Activated T-cell treated with anti-CD3 and anti-CD28 coated beads, Interleukin-2, amount 50 U/mL, for 4 hours (primary cell): ENCODE data around the gene CD151. TPM values are rescaled to one million over a fixed set of nuclear protein-coding genes. Genes with fewer than 3 reads are reported as not detected.

Experiments used
- ATAC-seq, 2 donors: fragments of 200-7000 bp; cut with Tn5 transposase; one replicate each; pipeline ENCODE4 v1.10.0; 2021
- DNase-seq: peaks from one replicate; pipeline ENCODE4 v3.0.0-alpha.2; 2020
- H3K27me3 Mint-ChIP-seq: one replicate; pipeline ENCODE4 v1.8.0; 2021; ENCODE audit warnings: low read depth, mixed read lengths
- H3K36me3 Mint-ChIP-seq: one replicate; pipeline ENCODE4 v1.8.0; 2022; ENCODE audit warnings: mixed read lengths; ENCODE audit not compliant: insufficient read depth
- H3K4me1 Mint-ChIP-seq: one replicate; pipeline ENCODE4 v1.8.0; 2021; ENCODE audit warnings: low read depth, mixed read lengths
- H3K4me3 Mint-ChIP-seq: one replicate; pipeline ENCODE4 v1.8.0; 2021; ENCODE audit warnings: mild to moderate bottlenecking, moderate library complexity, mixed read lengths
- H3K9me3 Mint-ChIP-seq: one replicate; pipeline ENCODE4 v1.8.0; 2021; ENCODE audit warnings: mixed read lengths
- total RNA-seq, 3 donors: library from RNA; stranded (reverse); gene quantifications; one replicate each; pipeline ENCODE4 v1.2.1, GENCODE V29; 2021

Gene CD151
- total RNA-seq, 3 donors from 2014 or later = 33.5 to 39.2 (median 35.6) TPM

GRCh38 chr11:883527-883926, 50.8 kb downstream of the CD151 start:
- H3K4me1 Mint-ChIP-seq = no peaks in the 10 kb centered on the region
- no peak for ATAC-seq
- peaks cover 23% of the 10 kb centered on the region for H3K36me3 Mint-ChIP-seq
- no peak overlapping the region for H3K4me3 Mint-ChIP-seq
- no peak for DNase-seq
- no peaks in the 10 kb centered on the region for H3K27me3 Mint-ChIP-seq
- H3K9me3 Mint-ChIP-seq = no peaks in the 10 kb centered on the region

GRCh38 chr11:884578-885070, 51.9 kb downstream of the CD151 start:
- ATAC-seq (no peak), DNase-seq (no peak)
- Mint-ChIP-seq H3K9me3 (no peaks in the 10 kb centered on the region), H3K4me3 (no peak overlapping the region), H3K27me3 (no peaks in the 10 kb centered on the region), H3K36me3 (peaks cover 18% of the 10 kb centered on the region), H3K4me1 (no peaks in the 10 kb centered on the region)

GRCh38 chr11:886568-886967, 53.8 kb downstream of the CD151 start:
- H3K9me3 Mint-ChIP-seq = no peaks in the 10 kb centered on the region
- H3K27me3 Mint-ChIP-seq = no peaks in the 10 kb centered on the region
- DNase-seq = no peak
- no peak overlapping the region for H3K4me3 Mint-ChIP-seq
- no peak for ATAC-seq
- no peaks in the 10 kb centered on the region for H3K4me1 Mint-ChIP-seq
- H3K36me3 Mint-ChIP-seq = peaks cover 11% of the 10 kb centered on the region

- DNase-seq = no peak
- Mint-ChIP-seq H3K9me3 (no peaks in the 10 kb centered on the region), H3K4me1 (no peaks in the 10 kb centered on the region), H3K36me3 (peaks cover 9% of the 10 kb centered on the region), H3K27me3 (no peaks in the 10 kb centered on the region), H3K4me3 (no peak overlapping the region)
- no peak for ATAC-seq
Measured at GRCh38 chr11:887589-887988, 54.8 kb downstream of the CD151 start.

Other genes with a start within 250 kb of the CD151 start
- gene IRF7, start 217.0 kb upstream of the CD151 start, total RNA-seq = 10 to 100 TPM; 16.3 to 26.7 (median 17.7) TPM
- not detected for gene CDHR5, start 208.0 kb upstream of the CD151 start, total RNA-seq
- gene SCT, start 205.8 kb upstream of the CD151 start, total RNA-seq = not detected
- gene DRD4, start 195.7 kb upstream of the CD151 start, total RNA-seq = under 1 TPM in 2 of 3 donors, not detected in 1; 0.13 to 0.28 TPM
- 10 to 100 TPM; 53.1 to 59.6 (median 54.5) TPM for gene DEAF1, start 137.7 kb upstream of the CD151 start, total RNA-seq
- gene TMEM80, start 137.1 kb upstream of the CD151 start, total RNA-seq = 1 to 10 TPM; 6.8 to 7.5 (median 7.0) TPM
- gene EPS8L2, start 126.7 kb upstream of the CD151 start, total RNA-seq = 10 to 100 TPM in 1 of 3 donors, 1 to 10 TPM in 2; 5.2 to 13.0 (median 7.0) TPM
- gene TALDO1, start 85.5 kb upstream of the CD151 start, total RNA-seq = 100 to 1,000 TPM; 281 to 316 (median 313) TPM
- 10 to 100 TPM; 48.3 to 49.8 (median 49.7) TPM for gene GATD1, start 55.5 kb upstream of the CD151 start, total RNA-seq
- 1 to 10 TPM; 1.6 to 1.8 (median 1.7) TPM for gene CEND1, start 42.9 kb upstream of the CD151 start, total RNA-seq
- 100 to 1,000 TPM; 156 to 166 (median 161) TPM for gene SLC25A22, start 34.7 kb upstream of the CD151 start, total RNA-seq
- 10 to 100 TPM; 12.6 to 18.4 (median 17.5) TPM for gene PIDD1, start 27.7 kb upstream of the CD151 start, total RNA-seq
- 1,000 to 10,000 TPM; 3,528 to 3,995 (median 3,711) TPM for gene RPLP2, start 23.0 kb upstream of the CD151 start, total RNA-seq
- 10 to 100 TPM; 55.5 to 62.4 (median 60.2) TPM for gene PNPLA2, start 14.0 kb upstream of the CD151 start, total RNA-seq
- under 1 TPM; 0.18 to 0.30 (median 0.28) TPM for gene CRACR2B, start 5.0 kb upstream of the CD151 start, total RNA-seq
- gene POLR2L, start 9.6 kb downstream of the CD151 start, total RNA-seq = 100 to 1,000 TPM; 167 to 183 (median 174) TPM
- 1 to 10 TPM; 4.6 to 6.0 (median 5.7) TPM for gene TSPAN4, start 9.9 kb downstream of the CD151 start, total RNA-seq
- gene CHID1, start 77.9 kb downstream of the CD151 start, total RNA-seq = 100 to 1,000 TPM; 102 to 115 (median 104) TPM
- 10 to 100 TPM; 30.4 to 41.7 (median 38.0) TPM for gene AP2A2, start 92.9 kb downstream of the CD151 start, total RNA-seq
- gene MUC6, start 203.8 kb downstream of the CD151 start, total RNA-seq = under 1 TPM in 1 of 3 donors, not detected in 2; 0.30 TPM
- gene MUC2, start 241.9 kb downstream of the CD151 start, total RNA-seq = under 1 TPM; 0.08 to 0.30 (median 0.24) TPM